ENCODE measurements around the gene DPYSL5. TPM values are rescaled to one million over a fixed set of nuclear protein-coding genes. Genes with fewer than 3 reads are reported as not detected.

DPYSL5 gene
- total RNA-seq, 1 donor from 2014 or later = 313 TPM

- Mint-ChIP-seq H3K27me3 (ENCODE audit: unreplicated experiment) (peaks cover 3% of the 10 kb centered on the region), H3K4me1 (ENCODE audit: low read depth, unreplicated experiment) (peaks cover 29% of the 10 kb centered on the region), H3K27ac (ENCODE audit: unreplicated experiment) (peak overlapping the region; percentile 18), H3K9me3 (ENCODE audit: unreplicated experiment) (peaks cover 2% of the 10 kb centered on the region), H3K4me3 (ENCODE audit: unreplicated experiment) (peak overlapping the region; percentile 24), H3K36me3 (ENCODE audit: unreplicated experiment) (no peaks in the 10 kb centered on the region)
- TF ChIP-seq CTCF (IDR thresholded peaks at IDR 0.05; ENCODE audit: partially characterized antibody, unreplicated experiment) = no peak
- no peak for DNase-seq
Observed at GRCh38 chr2:26855466-26855865, 7.5 kb downstream of the DPYSL5 start.

- H3K4me3 Mint-ChIP-seq (ENCODE audit: unreplicated experiment) = no peak overlapping the region
- peaks cover 4% of the 10 kb centered on the region for H3K9me3 Mint-ChIP-seq (ENCODE audit: unreplicated experiment)
- no peak for DNase-seq
- no peaks in the 10 kb centered on the region for H3K36me3 Mint-ChIP-seq (ENCODE audit: unreplicated experiment)
- TF ChIP-seq CTCF (IDR thresholded peaks at IDR 0.05; ENCODE audit: partially characterized antibody, unreplicated experiment) = no peak
- H3K27me3 Mint-ChIP-seq (ENCODE audit: unreplicated experiment) = peaks cover 3% of the 10 kb centered on the region
- H3K27ac Mint-ChIP-seq (ENCODE audit: unreplicated experiment) = no peak overlapping the region
- H3K4me1 Mint-ChIP-seq (ENCODE audit: low read depth, unreplicated experiment) = peaks cover 19% of the 10 kb centered on the region
Observed at GRCh38 chr2:26859622-26860021, 11.7 kb downstream of the DPYSL5 start.

- Mint-ChIP-seq H3K27me3 (ENCODE audit: unreplicated experiment) (peaks cover 3% of the 10 kb centered on the region), H3K4me3 (ENCODE audit: unreplicated experiment) (no peak overlapping the region), H3K36me3 (ENCODE audit: unreplicated experiment) (no peaks in the 10 kb centered on the region), H3K4me1 (ENCODE audit: low read depth, unreplicated experiment) (peaks cover 18% of the 10 kb centered on the region), H3K9me3 (ENCODE audit: unreplicated experiment) (peaks cover 4% of the 10 kb centered on the region), H3K27ac (ENCODE audit: unreplicated experiment) (no peak overlapping the region)
- TF ChIP-seq CTCF (IDR thresholded peaks at IDR 0.05; ENCODE audit: partially characterized antibody, unreplicated experiment) = no peak
- no peak for DNase-seq
Observed at GRCh38 chr2:26860211-26860850, 12.4 kb downstream of the DPYSL5 start.

GRCh38 chr2:26861610-26862224, 13.8 kb downstream of the DPYSL5 start:
- Mint-ChIP-seq H3K9me3 (ENCODE audit: unreplicated experiment) (peaks cover 2% of the 10 kb centered on the region), H3K4me1 (ENCODE audit: low read depth, unreplicated experiment) (peaks cover 12% of the 10 kb centered on the region), H3K36me3 (ENCODE audit: unreplicated experiment) (no peaks in the 10 kb centered on the region), H3K4me3 (ENCODE audit: unreplicated experiment) (no peak overlapping the region), H3K27ac (ENCODE audit: unreplicated experiment) (no peak overlapping the region), H3K27me3 (ENCODE audit: unreplicated experiment) (peaks cover 2% of the 10 kb centered on the region)
- no peak for DNase-seq
- TF ChIP-seq CTCF (IDR thresholded peaks at IDR 0.05; ENCODE audit: partially characterized antibody, unreplicated experiment) = no peak

DNA sequence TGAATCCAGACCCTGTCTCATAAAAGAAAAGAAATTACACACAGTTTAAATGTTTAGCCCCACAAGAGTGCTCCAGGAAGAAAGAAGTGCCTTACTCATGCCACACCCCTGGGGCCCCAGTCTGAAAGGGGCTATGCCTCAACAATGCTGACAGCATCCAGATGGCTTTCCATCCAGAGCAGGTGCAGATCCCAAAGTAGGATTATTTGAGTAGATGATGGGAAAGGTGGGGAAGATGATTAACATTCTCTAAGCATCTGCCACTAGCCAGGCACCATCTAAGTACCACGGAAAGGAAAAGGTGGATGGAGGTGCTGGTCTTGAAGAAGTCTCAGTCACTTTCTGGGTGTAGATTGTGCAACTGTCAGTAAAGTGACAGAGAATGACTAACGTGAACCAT, 16.3 kb downstream of the DPYSL5 start:
- H3K4me1 Mint-ChIP-seq (ENCODE audit: low read depth, unreplicated experiment) = peaks cover 17% of the 10 kb centered on the region

More for the DNA sequence above, 16.3 kb downstream of the DPYSL5 start:
- Mint-ChIP-seq H3K27ac (ENCODE audit: unreplicated experiment) (no peak overlapping the region), H3K4me3 (ENCODE audit: unreplicated experiment) (no peak overlapping the region), H3K27me3 (ENCODE audit: unreplicated experiment) (peaks cover 3% of the 10 kb centered on the region), H3K36me3 (ENCODE audit: unreplicated experiment) (no peaks in the 10 kb centered on the region), H3K9me3 (ENCODE audit: unreplicated experiment) (peaks cover 2% of the 10 kb centered on the region)
- DNase-seq = no peak
- TF ChIP-seq CTCF (IDR thresholded peaks at IDR 0.05; ENCODE audit: partially characterized antibody, unreplicated experiment) = no peak
